ENCODE results near the gene MED23.

Gene MED23

GRCh38 chr6:131555992-131556391 is 72.0 kb downstream of the MED23 start:
- TF ChIP-seq EGR1 (IDR thresholded peaks at IDR 0.05) (no peak), TCF12 (IDR thresholded peaks at IDR 0.05; ENCODE audit: low read depth) (no peak)

GRCh38 chr6:131552572-131552971 is 75.5 kb downstream of the MED23 start:
- TF ChIP-seq MAX (IDR thresholded peaks at IDR 0.05) (no peak), REST (IDR thresholded peaks at IDR 0.05; ENCODE audit: low read depth) (no peak), ZBTB7A (IDR thresholded peaks at IDR 0.05; ENCODE audit: low read depth) (no peak)

GRCh38 chr6:131551902-131552301 is 76.1 kb downstream of the MED23 start:
- TF ChIP-seq RAD21 (IDR thresholded peaks at IDR 0.05; ENCODE audit: low read depth) (no peak), EGR1 (IDR thresholded peaks at IDR 0.05) (no peak), MAX (IDR thresholded peaks at IDR 0.05) (no peak), FOXM1 (IDR thresholded peaks at IDR 0.05; ENCODE audit: borderline replicate concordance, low read depth) (no peak), TAF1 (IDR thresholded peaks at IDR 0.05; ENCODE audit: low read depth) (no peak), TEAD4 (IDR thresholded peaks at IDR 0.05) (no peak), USF1 (IDR thresholded peaks at IDR 0.05) (no peak), CREB1 (IDR thresholded peaks at IDR 0.05; ENCODE audit: low read depth) (no peak), YY1 (IDR thresholded peaks at IDR 0.05; ENCODE audit: low read depth) (no peak)

GRCh38 chr6:131549811-131550210 is 78.2 kb downstream of the MED23 start:
- TF ChIP-seq CREB1 (IDR thresholded peaks at IDR 0.05; ENCODE audit: low read depth) (no peak), REST (IDR thresholded peaks at IDR 0.05; ENCODE audit: low read depth) (no peak), ZBTB7A (IDR thresholded peaks at IDR 0.05; ENCODE audit: low read depth) (no peak), TCF12 (IDR thresholded peaks at IDR 0.05; ENCODE audit: low read depth) (no peak), USF1 (IDR thresholded peaks at IDR 0.05) (no peak), CEBPB (IDR thresholded peaks at IDR 0.05) (no peak), TEAD4 (IDR thresholded peaks at IDR 0.05) (no peak), TAF1 (IDR thresholded peaks at IDR 0.05; ENCODE audit: low read depth) (no peak), NFIC (IDR thresholded peaks at IDR 0.05) (no peak), YY1 (IDR thresholded peaks at IDR 0.05; ENCODE audit: low read depth) (no peak), EP300 (IDR thresholded peaks at IDR 0.05; ENCODE audit: borderline replicate concordance) (no peak), MAX (IDR thresholded peaks at IDR 0.05) (no peak), FOXM1 (IDR thresholded peaks at IDR 0.05; ENCODE audit: borderline replicate concordance, low read depth) (no peak), RAD21 (IDR thresholded peaks at IDR 0.05; ENCODE audit: low read depth) (no peak), EGR1 (IDR thresholded peaks at IDR 0.05) (no peak)

- no peak for TF ChIP-seq FOXM1 (IDR thresholded peaks at IDR 0.05; ENCODE audit: borderline replicate concordance, low read depth)
- no peak for TF ChIP-seq MAX (IDR thresholded peaks at IDR 0.05)
- TF ChIP-seq RAD21 (IDR thresholded peaks at IDR 0.05; ENCODE audit: low read depth) = no peak
- no peak for TF ChIP-seq ZBTB7A (IDR thresholded peaks at IDR 0.05; ENCODE audit: low read depth)
- TF ChIP-seq NFIC (IDR thresholded peaks at IDR 0.05) = no peak
- TF ChIP-seq USF1 (IDR thresholded peaks at IDR 0.05) = no peak
- no peak for TF ChIP-seq REST (IDR thresholded peaks at IDR 0.05; ENCODE audit: low read depth)
- no peak for TF ChIP-seq TAF1 (IDR thresholded peaks at IDR 0.05; ENCODE audit: low read depth)
- no peak for TF ChIP-seq EP300 (IDR thresholded peaks at IDR 0.05; ENCODE audit: borderline replicate concordance)
- no peak for TF ChIP-seq TEAD4 (IDR thresholded peaks at IDR 0.05)
- TF ChIP-seq TCF12 (IDR thresholded peaks at IDR 0.05; ENCODE audit: low read depth) = no peak
- no peak for TF ChIP-seq CREB1 (IDR thresholded peaks at IDR 0.05; ENCODE audit: low read depth)
- no peak for TF ChIP-seq YY1 (IDR thresholded peaks at IDR 0.05; ENCODE audit: low read depth)
- no peak for TF ChIP-seq CEBPB (IDR thresholded peaks at IDR 0.05)
- TF ChIP-seq EGR1 (IDR thresholded peaks at IDR 0.05) = no peak
Observed at GRCh38 chr6:131548441-131548840, 79.6 kb downstream of the MED23 start.
